ENCODE measurements around the gene THAP8. TPM values are rescaled to one million over a fixed set of nuclear protein-coding genes. Genes with fewer than 3 reads are reported as not detected.

The THAP8 gene
- total and polyA plus RNA-seq, 10 of the 15 experiments (the other 5 are each of a cell fraction or from before 2014, with no cell fraction given) = 0.24 to 4.4 (median 2.6) TPM

GRCh38 chr19:36031308-36031707 lies 22.8 kb downstream of the THAP8 start (continued):
- TF ChIP-seq NR2C2 (IDR thresholded peaks at IDR 0.05; ENCODE audit: borderline replicate concordance, control insufficient read depth, insufficient read length, low read depth) = no peak
- no peak for TF ChIP-seq ZBTB40 (IDR thresholded peaks at IDR 0.05; ENCODE audit: borderline replicate concordance)
- TF ChIP-seq HDGF (IDR thresholded peaks at IDR 0.05) = no peak
- no peak for TF ChIP-seq PML (IDR thresholded peaks at IDR 0.05; ENCODE audit: low read length)

GRCh38 chr19:36030264-36031148 lies 23.6 kb downstream of the THAP8 start:
- Histone ChIP-seq H3K4me3 (no peak overlapping the region), H3K27me3 (replicated peaks in 1 of 2; ENCODE audit: control insufficient read depth in 2 of 2, insufficient read depth in 2 of 2, low read length in 1 of 2) (no peaks in the 10 kb centered on the region), H2AFZ (ENCODE audit: control insufficient read depth, low read depth, low read length) (no peak overlapping the region), H3K27ac (ENCODE audit: control insufficient read depth, insufficient read depth) (no peak overlapping the region), H3K4me2 (ENCODE audit: control insufficient read depth, insufficient read depth) (no peak overlapping the region), H3K79me2 (ENCODE audit: control insufficient read depth, insufficient read depth, low read length) (no peaks in the 10 kb centered on the region), H3K9me3 (replicated peaks; ENCODE audit: control insufficient read depth, insufficient read depth, low read length) (no peaks in the 10 kb centered on the region), H3K4me1 (ENCODE audit: control insufficient read depth, insufficient read depth, low read length) (no peaks in the 10 kb centered on the region), H3K36me3 (ENCODE audit: control insufficient read depth in 2 of 2, insufficient read depth in 2 of 2, low read length in 1 of 2) (no peaks in the 10 kb centered on the region; a peak in 2 of 4 replicates), H3K9ac (ENCODE audit: control insufficient read depth, insufficient read depth, low read length) (no peak overlapping the region), H4K20me1 (ENCODE audit: control insufficient read depth, insufficient read depth) (no peaks in the 10 kb centered on the region)
- intact Hi-C loops (cut with micrococcal nuclease; ENCODE audit: unreplicated experiment) (no loop called here), in situ Hi-C loops (cut with MboI) (no loop called here)
- RAD21 ChIA-PET (ENCODE audit: unreplicated experiment) = no interaction called here
- CTCF ChIA-PET = interaction anchor here (0.6 to 1.2 kb wide), 2 partner anchors 30 to 522 kb away, joined by 3 to 4 read pairs; no protein-coding TSS in a partner anchor
- peak; percentile 74 for ATAC-seq
- peak; percentile 23 for DNase-seq (ENCODE audit: low read depth, low spot score)
- SMC1A ChIA-PET (ENCODE audit: uncharacterized antibody, unreplicated experiment) = interaction anchor here (0.7 to 1.0 kb wide), 2 partner anchors 32 to 85 kb away, joined by 3 read pairs; partner anchors contain the start of genes POLR2I and TBCB
- 95% methylated on average over 8 of the region's 8 CpGs for WGBS (ENCODE audit: insufficient coverage, insufficient replicate concordance, low lambda C conversion rate, missing lambda C conversion rate)
- BruUV-seq (replicated peaks) = no TSS peak
- POLR2A ChIA-PET = no interaction called here
- peak; percentile 38 for FAIRE-seq
- TF ChIP-seq MTA3 (IDR thresholded peaks at IDR 0.05; ENCODE audit: borderline replicate concordance, low read length) (no peak), SMARCA5 (IDR thresholded peaks at IDR 0.05) (no peak), GABPA (IDR thresholded peaks at IDR 0.05; ENCODE audit: low read depth) (no peak), USF2 (IDR thresholded peaks at IDR 0.05; ENCODE audit: borderline replicate concordance, low read depth, low read length) (no peak), SMAD5 (IDR thresholded peaks at IDR 0.05; ENCODE audit: low read depth) (no peak), KLF5 (IDR thresholded peaks at IDR 0.05; ENCODE audit: partially characterized antibody) (no peak), LARP7 (IDR thresholded peaks at IDR 0.05) (no peak), RELB (IDR thresholded peaks at IDR 0.05; ENCODE audit: low read depth) (no peak), CTCF (IDR thresholded peaks at IDR 0.05 in 2 of 3, conservative IDR thresholded peaks at IDR 0.05 in 1 of 3; ENCODE audit: control insufficient read depth in 2 of 3, extremely low read depth in 1 of 3, insufficient read depth in 1 of 3, low read depth in 3 of 3, low read length in 3 of 3) (peak in 1 of 3 experiments; percentile 26; a peak in 1 of 6 replicates)
